HL-60 (cell line): ENCODE results near the gene LRRC61.

Source experiments
- DNase-seq, 2 experiments: peaks; one replicate each; pipeline ENCODE4 v3.0.0-alpha.2; 2010 to 2020; ENCODE audit warnings: low read depth in 1 of 2, low spot score in 1 of 2
- H3K27ac ChIP-seq: fragments of 250-450 bp; sonication (Bioruptor Pico); replicated peaks from 2 replicates; pipeline ENCODE4 v1.5.1; 2020; ENCODE audit warnings: mild to moderate bottlenecking, moderate library complexity
- H3K27me3 ChIP-seq: fragments of 250-450 bp; sonication (Bioruptor Pico); 2 replicates; pipeline ENCODE4 v1.5.1; 2021; ENCODE audit warnings: mild to moderate bottlenecking, moderate library complexity; ENCODE audit not compliant: insufficient read depth, poor library complexity, severe bottlenecking
- H3K4me3 ChIP-seq: replicated peaks from 2 replicates; pipeline ENCODE4 v1.5.1; 2011; ENCODE audit warnings: mild to moderate bottlenecking, control low read depth, low read length; ENCODE audit not compliant: insufficient read depth
- GABPA ChIP-seq: IDR thresholded peaks from 2 replicates; pipeline ENCODE4 v1.6.1; 2012; ENCODE audit warnings: low read depth
- POLR2AphosphoS5 ChIP-seq: IDR thresholded peaks from 2 replicates; pipeline ENCODE4 v1.6.1; 2012; ENCODE audit warnings: low read depth
- SPI1 ChIP-seq: IDR thresholded peaks from 2 replicates; pipeline ENCODE4 v1.6.1; 2012; ENCODE audit warnings: low read depth, mild to moderate bottlenecking, borderline replicate concordance
- TF ChIP-seq, protein P1 (sequence below): IDR thresholded peaks from 2 replicates; pipeline ENCODE4 v1.6.1; 2012; ENCODE audit warnings: low read depth; ENCODE audit not compliant: insufficient replicate concordance
- TF ChIP-seq, protein P2 (sequence below): IDR thresholded peaks from one replicate; pipeline ENCODE4 v1.5.1; 2011; ENCODE audit warnings: low read length, control low read depth, inconsistent platforms; ENCODE audit not compliant: insufficient read depth

Gene LRRC61

DNA sequence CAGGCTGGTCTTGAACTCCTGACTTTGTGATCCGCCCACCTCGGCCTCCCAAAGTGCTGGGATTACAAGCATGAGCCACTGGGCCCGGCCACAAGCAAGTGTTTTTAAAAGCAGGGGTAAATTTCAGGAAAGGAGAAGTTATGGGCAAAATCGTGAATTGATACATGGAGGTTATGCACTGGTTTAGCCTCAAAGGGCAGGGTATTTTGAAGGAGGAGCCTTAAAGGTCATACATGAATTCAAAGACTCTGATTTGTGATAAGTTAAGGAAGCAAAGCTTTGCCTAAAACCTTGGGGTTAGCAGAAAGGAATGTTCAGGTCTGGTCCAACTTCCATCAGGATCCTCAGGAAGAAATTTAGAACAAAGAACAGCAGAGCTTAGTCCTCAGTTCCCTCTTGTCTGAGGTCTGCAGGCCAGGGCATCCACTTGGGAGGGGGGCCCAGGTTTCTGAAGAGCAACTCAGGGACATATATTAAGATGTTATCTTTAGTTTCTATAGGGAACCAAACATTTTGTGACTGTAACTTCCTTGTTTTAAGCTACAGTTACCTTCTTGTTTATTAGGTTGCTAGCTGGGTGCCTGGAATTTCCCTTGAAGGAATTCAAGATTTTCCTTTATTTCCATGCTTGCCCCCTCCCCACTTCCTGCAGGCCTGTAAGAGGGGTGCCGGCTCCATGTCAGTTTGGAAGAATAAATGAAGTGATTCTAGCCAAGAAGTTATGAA lies 42.7 kb downstream of the LRRC61 start:
- H3K4me3 ChIP-seq: no peak overlapping the region
- DNase-seq: peak in 1 of 2 experiments; percentile 66
- TF ChIP-seq GABPA (no peak), POLR2AphosphoS5 (no peak), SPI1 (no peak; the same call in 1 of the 2 replicates)
- TF ChIP-seq, protein P1, sequence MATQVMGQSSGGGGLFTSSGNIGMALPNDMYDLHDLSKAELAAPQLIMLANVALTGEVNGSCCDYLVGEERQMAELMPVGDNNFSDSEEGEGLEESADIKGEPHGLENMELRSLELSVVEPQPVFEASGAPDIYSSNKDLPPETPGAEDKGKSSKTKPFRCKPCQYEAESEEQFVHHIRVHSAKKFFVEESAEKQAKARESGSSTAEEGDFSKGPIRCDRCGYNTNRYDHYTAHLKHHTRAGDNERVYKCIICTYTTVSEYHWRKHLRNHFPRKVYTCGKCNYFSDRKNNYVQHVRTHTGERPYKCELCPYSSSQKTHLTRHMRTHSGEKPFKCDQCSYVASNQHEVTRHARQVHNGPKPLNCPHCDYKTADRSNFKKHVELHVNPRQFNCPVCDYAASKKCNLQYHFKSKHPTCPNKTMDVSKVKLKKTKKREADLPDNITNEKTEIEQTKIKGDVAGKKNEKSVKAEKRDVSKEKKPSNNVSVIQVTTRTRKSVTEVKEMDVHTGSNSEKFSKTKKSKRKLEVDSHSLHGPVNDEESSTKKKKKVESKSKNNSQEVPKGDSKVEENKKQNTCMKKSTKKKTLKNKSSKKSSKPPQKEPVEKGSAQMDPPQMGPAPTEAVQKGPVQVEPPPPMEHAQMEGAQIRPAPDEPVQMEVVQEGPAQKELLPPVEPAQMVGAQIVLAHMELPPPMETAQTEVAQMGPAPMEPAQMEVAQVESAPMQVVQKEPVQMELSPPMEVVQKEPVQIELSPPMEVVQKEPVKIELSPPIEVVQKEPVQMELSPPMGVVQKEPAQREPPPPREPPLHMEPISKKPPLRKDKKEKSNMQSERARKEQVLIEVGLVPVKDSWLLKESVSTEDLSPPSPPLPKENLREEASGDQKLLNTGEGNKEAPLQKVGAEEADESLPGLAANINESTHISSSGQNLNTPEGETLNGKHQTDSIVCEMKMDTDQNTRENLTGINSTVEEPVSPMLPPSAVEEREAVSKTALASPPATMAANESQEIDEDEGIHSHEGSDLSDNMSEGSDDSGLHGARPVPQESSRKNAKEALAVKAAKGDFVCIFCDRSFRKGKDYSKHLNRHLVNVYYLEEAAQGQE: no peak
- TF ChIP-seq, protein P2, sequence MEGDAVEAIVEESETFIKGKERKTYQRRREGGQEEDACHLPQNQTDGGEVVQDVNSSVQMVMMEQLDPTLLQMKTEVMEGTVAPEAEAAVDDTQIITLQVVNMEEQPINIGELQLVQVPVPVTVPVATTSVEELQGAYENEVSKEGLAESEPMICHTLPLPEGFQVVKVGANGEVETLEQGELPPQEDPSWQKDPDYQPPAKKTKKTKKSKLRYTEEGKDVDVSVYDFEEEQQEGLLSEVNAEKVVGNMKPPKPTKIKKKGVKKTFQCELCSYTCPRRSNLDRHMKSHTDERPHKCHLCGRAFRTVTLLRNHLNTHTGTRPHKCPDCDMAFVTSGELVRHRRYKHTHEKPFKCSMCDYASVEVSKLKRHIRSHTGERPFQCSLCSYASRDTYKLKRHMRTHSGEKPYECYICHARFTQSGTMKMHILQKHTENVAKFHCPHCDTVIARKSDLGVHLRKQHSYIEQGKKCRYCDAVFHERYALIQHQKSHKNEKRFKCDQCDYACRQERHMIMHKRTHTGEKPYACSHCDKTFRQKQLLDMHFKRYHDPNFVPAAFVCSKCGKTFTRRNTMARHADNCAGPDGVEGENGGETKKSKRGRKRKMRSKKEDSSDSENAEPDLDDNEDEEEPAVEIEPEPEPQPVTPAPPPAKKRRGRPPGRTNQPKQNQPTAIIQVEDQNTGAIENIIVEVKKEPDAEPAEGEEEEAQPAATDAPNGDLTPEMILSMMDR: no peak
- no peaks in the 10 kb centered on the region for H3K27me3 ChIP-seq
- peak overlapping the region; percentile 100 for H3K27ac ChIP-seq

DNA sequence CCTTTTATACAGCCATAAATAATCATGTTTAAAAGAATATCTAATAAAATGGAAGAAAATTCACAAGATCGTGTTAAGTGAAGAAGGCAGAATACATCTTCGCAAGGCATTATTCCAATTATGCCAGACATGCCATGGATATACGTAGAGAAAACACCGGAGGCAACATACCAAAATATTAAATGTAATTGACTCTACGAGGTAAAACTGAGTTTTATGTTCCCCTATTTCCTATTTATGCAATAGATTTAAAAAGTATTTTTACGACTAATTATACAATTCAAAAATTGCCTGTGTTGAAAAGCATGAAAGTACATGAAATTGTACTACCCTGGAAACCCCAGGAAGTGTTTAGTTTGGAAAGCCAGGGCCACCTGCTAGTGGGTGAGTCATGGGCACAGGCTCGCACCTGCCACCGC lies 44.5 kb downstream of the LRRC61 start:
- DNase-seq: no peak
- TF ChIP-seq POLR2AphosphoS5 (no peak), SPI1 (no peak; the same call in 1 of the 2 replicates), GABPA (no peak)
- TF ChIP-seq, protein P2: no peak
- TF ChIP-seq, protein P1: no peak

DNA sequence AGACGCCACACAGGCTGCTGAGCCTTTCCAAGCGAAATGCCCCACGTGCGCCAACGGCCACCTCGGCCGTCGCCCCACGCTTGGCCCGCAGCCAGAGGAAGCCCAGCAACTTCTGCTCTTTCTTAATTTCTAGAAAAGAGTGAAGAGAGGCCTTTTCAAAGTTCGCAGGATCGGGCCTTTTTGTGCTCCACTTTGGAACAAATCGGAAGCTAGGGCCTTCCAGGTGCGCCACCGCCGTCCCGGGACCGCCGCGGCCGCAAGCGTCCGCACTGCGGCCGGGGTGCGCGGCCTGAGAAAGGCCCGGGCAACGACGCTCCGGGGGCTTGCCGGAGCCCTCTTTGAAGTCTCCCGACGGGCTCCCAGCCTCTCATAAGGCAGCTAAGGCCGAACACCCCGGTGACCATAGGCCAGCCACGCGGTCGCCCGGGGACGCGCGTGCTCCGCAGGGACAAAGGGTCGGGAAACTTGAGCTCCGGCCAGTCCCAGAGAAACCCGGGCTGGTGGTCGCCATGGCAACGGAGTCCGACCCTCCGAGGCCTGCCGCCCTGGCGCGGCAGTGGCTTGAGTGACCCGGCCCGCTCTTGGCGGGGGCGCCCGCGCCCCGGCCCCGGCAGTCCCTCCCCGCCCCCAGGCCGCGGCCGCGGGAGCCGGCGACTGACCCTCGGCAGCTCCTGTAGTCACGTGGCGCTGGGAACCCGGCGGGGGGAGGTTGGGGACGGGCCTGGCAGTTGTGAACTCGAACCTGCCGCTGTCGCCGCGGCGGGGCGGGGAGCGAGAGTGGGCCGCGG lies 45.1 kb downstream of the LRRC61 start, which contains the start of gene REPIN1:
Gene REPIN1, plus strand, starts transcription at position 727 of the 788 bp plus-strand sequence. CDS start 890 bp downstream, outside the sequence.
- peak; percentile 92 to 97 for DNase-seq
- H3K27me3 ChIP-seq: no peaks in the 10 kb centered on the region
- peak within 1 kb of the TSS; percentile 100 for H3K27ac ChIP-seq
- TF ChIP-seq POLR2AphosphoS5 (peak; percentile 98), GABPA (0 out of 2 replicates have a peak, but pooled peaks have one; percentile 13), SPI1 (peak; percentile 14; the same call in 1 of the 2 replicates)
- TF ChIP-seq, protein P2: no peak
- TF ChIP-seq, protein P1: peak; percentile 30
- peak within 1 kb of the TSS; percentile 77 for H3K4me3 ChIP-seq

More for the DNA sequence above, 44.5 kb downstream of the LRRC61 start:
- peak overlapping the region; percentile 100 for H3K27ac ChIP-seq
- no peaks in the 10 kb centered on the region for H3K27me3 ChIP-seq
- no peak overlapping the region; the same call in 1 of the 2 replicates for H3K4me3 ChIP-seq
